Activated CD8-positive, alpha-beta memory T cell treated with anti-CD3 and anti-CD28 coated beads, Interleukin-2, amount 50 U/mL, for 1 hour (primary cell): ENCODE results near the gene ERCC2.
"Not testable (repeated sequence)": the region's sequence is repeated elsewhere in the genome, so short reads cannot be mapped to it uniquely, and the experiment has no call there.

ENCODE experiments used
- DNase-seq: peaks from one replicate; pipeline ENCODE4 v3.0.0-alpha.2; 2020; ENCODE audit errors: extremely low read depth

Gene ERCC2

DNA sequence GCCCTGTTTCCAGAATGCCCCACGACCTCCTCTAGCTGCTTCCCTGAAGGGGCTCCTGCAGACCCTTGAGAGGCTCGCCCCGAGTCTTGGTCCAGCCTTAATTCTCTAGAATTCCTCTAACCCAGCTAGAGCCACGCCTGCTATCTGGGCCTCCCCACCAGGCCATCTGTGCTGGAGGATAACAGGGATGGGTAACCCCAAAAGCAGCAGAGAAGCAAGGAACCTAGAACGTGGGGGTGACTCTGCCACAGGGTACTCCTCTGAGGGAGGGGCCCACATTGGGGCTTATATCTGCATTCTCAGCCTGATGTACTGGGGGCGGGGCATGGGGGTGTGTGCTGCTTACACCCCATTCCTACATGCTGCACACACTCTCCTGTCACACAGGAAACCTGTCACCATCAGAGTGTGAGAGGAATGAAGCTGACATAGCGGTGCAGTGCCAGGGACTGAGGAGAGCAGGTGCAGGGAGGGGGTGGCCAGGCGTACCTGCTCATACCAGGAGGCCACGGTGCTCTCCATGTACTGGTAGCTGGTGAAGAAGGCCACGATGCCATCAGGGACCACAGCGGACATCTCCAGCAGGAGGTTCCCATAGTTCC is 16.0 kb downstream of the ERCC2 start:
- no peak for DNase-seq

DNA sequence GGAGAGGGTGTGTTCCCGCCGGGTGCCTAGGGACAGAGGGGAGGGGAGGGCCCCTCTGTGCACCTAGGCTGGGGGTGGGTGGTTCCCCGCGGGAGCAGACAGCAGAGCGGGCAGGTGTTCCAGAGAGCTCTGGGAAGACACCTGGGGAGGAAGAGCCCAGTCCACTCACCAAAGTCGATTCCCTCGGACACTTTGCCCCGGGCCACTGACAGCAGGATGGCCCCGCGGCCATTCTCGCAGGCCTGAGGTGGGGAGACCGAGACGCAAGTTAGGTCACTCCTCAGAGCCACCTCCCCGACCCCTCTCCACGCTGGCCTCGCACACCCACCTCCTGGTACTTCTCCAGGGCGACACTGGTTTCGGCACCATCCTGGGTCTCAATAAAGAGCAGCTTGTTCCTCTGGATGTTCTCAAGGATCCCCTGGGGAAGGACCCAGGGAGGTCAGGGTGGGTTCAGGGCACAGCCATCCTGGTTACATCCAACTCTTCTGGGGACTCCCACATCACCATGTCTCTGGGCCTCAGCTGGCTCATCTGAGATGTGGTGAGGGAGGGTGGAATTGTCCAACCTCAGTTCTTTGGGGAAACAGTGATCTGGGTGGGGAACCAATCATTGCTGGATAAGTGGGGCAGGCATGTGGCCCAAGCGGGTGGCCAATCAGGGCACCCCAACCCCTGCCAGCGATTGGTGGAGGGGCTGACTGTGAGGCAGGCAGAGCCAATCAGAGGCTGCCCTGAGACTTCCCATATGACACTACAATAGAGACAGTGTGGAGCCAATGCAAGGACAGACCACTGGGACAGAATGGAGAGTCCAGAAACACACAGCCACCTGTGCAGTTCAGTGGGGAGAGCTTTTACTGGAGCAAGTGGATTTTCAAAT is 17.2 kb downstream of the ERCC2 start:
- DNase-seq, result no peak

DNA sequence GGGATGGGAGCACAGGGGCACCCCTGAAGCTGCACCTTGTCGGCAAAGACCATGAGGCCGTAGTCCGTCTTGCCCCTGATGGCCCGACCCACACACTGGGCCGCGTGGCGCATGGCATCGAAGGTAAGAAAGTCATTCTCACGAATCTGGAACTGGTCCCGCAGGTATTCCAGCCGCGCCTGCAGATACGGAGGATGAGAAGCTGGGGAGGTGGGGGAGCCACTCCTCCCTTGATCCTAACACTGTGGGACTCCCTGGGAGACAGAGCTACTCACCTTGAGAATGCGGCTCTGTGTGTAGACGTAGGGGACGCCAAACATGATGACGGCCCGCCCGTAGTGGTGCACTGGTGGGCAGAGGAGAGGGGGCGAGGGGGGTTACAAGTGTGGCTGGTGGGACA is 17.9 kb downstream of the ERCC2 start:
- no peak for DNase-seq

- no peak for DNase-seq
Observed at GRCh38 chr19:45352062-45352461, 18.3 kb downstream of the ERCC2 start.

DNA sequence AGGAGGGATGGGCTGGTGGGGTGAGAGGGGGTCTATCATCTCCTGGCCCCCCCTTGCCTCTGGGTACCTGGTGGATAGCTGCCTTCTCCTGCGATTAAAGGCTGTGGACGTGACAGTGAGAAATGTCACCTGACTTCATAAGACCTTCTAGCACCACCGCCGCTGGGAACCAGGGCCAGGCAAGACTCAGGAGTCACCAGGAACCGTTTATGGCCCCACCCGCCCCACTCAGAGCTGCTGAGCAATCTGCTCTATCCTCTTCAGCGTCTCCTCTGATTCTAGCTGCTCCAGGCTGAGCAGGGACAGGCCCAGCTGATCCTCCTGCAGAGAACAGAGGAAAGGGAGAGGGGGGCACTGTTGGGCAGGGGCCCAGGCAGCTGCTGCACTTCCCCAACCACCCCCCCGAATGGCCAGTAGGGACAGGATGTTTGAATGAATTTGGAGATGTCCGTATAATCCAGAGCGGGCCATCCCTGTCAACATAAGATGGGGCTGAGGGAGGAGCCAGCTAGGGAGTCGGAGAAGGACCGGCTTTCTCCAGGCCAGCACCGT is 18.9 kb downstream of the ERCC2 start:
- DNase-seq, result no peak

DNA sequence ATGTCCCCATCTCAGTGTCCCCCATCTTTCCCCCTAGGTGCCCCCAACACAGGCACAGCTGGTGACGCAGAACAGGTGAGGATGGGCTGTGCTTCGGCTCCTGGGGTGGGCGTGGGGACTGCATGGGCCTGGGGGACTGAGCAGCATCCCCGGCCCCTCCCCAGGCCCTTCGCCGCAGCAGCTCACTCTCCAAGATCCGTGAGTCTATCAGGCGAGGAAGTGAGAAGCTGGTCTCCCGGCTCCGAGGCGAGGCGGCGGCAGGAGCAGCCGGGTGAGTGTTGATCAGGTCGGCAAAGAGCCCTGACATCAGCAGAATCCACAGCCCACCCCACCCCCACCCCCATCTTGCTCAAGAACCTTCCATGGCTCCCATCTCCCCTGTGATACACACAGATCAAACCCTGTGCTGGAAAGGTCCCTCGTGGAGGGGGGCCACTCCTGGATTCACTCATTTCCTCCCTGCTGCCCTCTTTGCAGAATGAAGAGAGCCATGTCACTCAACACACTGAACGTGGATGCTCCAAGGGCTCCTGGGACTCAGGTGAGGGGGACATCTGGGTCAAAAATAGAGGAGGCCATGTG is 19.8 kb downstream of the ERCC2 start:
- no peak for DNase-seq

- no peak for DNase-seq
Observed at GRCh38 chr19:45349430-45349941, 20.9 kb downstream of the ERCC2 start.

DNA sequence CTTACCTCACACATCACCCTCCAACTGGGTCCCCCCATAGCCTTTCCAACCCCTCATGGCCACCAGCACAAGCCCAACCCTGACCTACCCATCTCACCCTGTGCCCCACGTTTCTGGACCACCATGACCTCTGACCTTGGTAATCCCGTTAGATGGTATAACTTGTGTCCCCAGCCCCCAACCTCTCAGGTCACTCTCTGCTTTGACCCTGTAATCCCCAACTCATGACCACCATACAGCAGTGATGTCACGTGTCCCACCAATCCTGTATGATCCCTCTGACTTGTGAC is 21.3 kb downstream of the ERCC2 start:
- DNase-seq, result no peak

- no peak for DNase-seq
Observed at GRCh38 chr19:45348367-45349125, 21.8 kb downstream of the ERCC2 start.

- DNase-seq, result no peak
Observed at GRCh38 chr19:45347570-45348366, 22.6 kb downstream of the ERCC2 start.

- DNase-seq, result no peak
Observed at GRCh38 chr19:45346449-45346848, 23.9 kb downstream of the ERCC2 start.

- no peak for DNase-seq
Observed at GRCh38 chr19:45345506-45345860, 24.9 kb downstream of the ERCC2 start.

GRCh38 chr19:45344621-45345505 is 25.5 kb downstream of the ERCC2 start:
- DNase-seq, result no peak

GRCh38 chr19:45342911-45343310 is 27.5 kb downstream of the ERCC2 start:
- no peak for DNase-seq

DNA sequence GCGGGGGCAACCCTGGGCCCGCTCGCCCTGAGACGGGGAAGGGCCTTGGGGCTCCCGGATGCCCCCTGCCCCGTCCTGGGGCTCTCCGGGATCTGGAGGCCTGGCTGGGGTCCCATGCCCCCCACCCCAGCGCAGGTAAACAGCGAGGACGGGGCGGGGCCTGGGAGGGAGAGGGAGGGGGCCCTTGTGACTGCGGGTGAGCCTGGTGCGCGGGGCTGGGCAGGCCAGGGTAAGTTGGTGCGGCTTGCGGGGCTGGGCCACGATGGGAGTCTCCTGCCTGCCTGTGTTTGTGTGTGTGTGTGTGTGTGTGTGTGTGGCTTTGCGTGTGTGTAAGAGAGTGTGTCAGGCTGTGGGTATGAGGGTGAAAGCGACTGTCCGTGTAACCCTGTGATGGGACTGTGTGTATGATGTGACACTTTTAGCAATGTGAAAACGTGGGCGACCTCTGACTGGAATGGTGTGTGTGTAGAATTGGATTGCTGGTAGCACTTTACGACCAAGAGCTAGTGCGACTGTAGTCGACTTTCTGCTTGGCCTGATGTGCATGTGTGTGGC is 29.4 kb downstream of the ERCC2 start:
- DNase-seq, result no peak

DNA sequence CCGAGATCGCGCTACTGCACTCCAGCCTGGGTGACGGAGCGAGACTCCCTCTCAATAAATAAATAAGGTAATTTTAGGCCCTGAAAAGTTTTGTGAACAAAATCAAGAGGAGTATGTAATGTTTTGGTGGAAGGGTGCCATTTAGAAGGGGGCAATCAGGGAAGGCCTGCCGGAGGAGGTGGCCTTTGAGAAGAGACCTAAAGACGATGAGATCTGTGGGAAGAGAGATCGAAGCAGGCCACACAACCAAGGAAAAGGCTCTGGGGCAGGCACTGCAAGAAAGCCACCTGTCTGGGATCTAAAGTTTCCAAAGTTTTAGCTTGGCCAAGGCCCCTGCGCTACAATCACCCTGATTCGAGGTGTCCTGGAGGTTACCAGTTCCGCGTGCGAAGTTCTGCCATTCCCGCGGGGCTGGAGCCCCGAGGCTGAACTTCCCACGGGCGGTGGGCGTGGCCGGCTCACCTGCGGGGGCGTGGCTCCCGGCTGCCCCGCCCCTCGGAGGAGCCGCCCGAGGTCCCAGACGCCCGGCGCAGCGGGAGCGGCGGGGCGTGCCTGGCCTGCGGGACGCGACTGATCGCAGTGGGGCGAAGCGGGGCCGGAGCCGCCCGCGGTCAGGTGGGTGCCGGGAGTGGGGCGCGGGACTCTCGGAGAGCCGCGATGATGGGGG is 30.0 kb downstream of the ERCC2 start, which contains the start of gene KLC3:
Gene KLC3 (plus strand): TSS at position 519 of the 667 bp plus-strand sequence. CDS start 4,792 bp downstream, outside the sequence.
- DNase-seq, result no peak

DNA sequence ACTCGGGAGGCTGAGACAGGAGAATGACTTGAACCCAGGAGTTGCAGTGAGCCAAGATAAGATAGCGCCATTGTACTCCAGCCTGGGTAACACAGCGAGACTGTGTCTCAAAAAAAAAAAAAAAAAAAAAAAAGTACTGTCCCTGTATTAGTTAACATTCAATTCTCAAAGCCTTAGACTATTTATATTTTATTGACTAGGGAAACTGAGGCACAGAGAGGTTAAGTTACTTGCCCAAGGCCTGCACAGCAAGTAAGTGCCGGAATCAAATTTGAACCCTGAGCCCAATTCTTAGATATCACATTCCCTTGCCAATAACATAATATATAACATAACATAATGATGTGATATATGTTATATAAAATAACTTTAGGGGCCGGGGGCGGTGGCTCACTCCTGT is 30.7 kb downstream of the ERCC2 start:
- DNase-seq, result no peak

GRCh38 chr19:45336696-45337251 is 33.6 kb downstream of the ERCC2 start:
- DNase-seq, result no peak

- not testable (repeated sequence) for DNase-seq
Observed at GRCh38 chr19:45334881-45335280, 35.5 kb downstream of the ERCC2 start.
